Measurements from ENCODE around the gene AP5M1.

AP5M1 gene

DNA sequence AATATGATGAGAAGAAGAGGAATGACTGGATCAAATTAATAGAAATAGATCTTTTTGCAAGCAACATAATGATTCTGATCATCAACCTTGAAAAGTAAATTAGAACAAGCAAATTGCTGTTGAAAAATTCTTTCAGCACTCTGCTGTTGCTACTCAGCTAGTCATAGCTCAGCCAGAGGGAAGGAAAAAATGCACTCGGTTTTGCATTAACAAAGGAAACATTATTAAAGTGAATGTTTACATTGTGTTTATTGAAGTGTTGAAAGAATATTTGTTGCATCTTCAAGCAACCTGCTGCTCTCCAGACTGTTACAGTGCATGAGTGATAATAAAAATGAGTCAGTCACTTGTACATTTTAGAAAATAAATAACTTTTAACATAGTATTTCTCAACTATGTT lies 26.5 kb downstream of the AP5M1 start:
- ATAC-seq: no peak
- TF ChIP-seq ZFP30 (CRISPR knock-in tag; IDR thresholded peaks at IDR 0.05) (no peak), TCF4 (CRISPR knock-in tag; IDR thresholded peaks at IDR 0.05; ENCODE audit: borderline replicate concordance) (no peak), ISL1 (CRISPR knock-in tag; IDR thresholded peaks at IDR 0.05) (no peak), CSDC2 (CRISPR knock-in tag; IDR thresholded peaks at IDR 0.05) (no peak), OSR1 (CRISPR knock-in tag; IDR thresholded peaks at IDR 0.05) (no peak), ZFP3 (CRISPR knock-in tag; IDR thresholded peaks at IDR 0.05) (no peak), ZC3H10 (CRISPR knock-in tag; IDR thresholded peaks at IDR 0.05) (no peak), GLIS3 (CRISPR knock-in tag; IDR thresholded peaks at IDR 0.05) (no peak), TOX (CRISPR knock-in tag; IDR thresholded peaks at IDR 0.05; ENCODE audit: borderline replicate concordance) (no peak)
- TF ChIP-seq, protein P1, sequence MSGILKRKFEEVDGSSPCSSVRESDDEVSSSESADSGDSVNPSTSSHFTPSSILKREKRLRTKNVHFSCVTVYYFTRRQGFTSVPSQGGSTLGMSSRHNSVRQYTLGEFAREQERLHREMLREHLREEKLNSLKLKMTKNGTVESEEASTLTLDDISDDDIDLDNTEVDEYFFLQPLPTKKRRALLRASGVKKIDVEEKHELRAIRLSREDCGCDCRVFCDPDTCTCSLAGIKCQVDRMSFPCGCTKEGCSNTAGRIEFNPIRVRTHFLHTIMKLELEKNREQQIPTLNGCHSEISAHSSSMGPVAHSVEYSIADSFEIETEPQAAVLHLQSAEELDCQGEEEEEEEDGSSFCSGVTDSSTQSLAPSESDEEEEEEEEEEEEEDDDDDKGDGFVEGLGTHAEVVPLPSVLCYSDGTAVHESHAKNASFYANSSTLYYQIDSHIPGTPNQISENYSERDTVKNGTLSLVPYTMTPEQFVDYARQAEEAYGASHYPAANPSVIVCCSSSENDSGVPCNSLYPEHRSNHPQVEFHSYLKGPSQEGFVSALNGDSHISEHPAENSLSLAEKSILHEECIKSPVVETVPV (CRISPR knock-in tag; IDR thresholded peaks at IDR 0.05): no peak
- TF ChIP-seq, protein P2, sequence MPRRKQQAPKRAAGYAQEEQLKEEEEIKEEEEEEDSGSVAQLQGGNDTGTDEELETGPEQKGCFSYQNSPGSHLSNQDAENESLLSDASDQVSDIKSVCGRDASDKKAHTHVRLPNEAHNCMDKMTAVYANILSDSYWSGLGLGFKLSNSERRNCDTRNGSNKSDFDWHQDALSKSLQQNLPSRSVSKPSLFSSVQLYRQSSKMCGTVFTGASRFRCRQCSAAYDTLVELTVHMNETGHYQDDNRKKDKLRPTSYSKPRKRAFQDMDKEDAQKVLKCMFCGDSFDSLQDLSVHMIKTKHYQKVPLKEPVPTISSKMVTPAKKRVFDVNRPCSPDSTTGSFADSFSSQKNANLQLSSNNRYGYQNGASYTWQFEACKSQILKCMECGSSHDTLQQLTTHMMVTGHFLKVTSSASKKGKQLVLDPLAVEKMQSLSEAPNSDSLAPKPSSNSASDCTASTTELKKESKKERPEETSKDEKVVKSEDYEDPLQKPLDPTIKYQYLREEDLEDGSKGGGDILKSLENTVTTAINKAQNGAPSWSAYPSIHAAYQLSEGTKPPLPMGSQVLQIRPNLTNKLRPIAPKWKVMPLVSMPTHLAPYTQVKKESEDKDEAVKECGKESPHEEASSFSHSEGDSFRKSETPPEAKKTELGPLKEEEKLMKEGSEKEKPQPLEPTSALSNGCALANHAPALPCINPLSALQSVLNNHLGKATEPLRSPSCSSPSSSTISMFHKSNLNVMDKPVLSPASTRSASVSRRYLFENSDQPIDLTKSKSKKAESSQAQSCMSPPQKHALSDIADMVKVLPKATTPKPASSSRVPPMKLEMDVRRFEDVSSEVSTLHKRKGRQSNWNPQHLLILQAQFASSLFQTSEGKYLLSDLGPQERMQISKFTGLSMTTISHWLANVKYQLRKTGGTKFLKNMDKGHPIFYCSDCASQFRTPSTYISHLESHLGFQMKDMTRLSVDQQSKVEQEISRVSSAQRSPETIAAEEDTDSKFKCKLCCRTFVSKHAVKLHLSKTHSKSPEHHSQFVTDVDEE (CRISPR knock-in tag; IDR thresholded peaks at IDR 0.05): no peak
- TF ChIP-seq, protein P3, sequence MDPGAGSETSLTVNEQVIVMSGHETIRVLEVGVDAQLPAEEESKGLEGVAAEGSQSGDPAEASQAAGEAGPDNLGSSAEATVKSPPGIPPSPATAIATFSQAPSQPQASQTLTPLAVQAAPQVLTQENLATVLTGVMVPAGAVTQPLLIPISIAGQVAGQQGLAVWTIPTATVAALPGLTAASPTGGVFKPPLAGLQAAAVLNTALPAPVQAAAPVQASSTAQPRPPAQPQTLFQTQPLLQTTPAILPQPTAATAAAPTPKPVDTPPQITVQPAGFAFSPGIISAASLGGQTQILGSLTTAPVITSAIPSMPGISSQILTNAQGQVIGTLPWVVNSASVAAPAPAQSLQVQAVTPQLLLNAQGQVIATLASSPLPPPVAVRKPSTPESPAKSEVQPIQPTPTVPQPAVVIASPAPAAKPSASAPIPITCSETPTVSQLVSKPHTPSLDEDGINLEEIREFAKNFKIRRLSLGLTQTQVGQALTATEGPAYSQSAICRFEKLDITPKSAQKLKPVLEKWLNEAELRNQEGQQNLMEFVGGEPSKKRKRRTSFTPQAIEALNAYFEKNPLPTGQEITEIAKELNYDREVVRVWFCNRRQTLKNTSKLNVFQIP (CRISPR knock-in tag; IDR thresholded peaks at IDR 0.05; ENCODE audit: borderline replicate concordance, low read depth): no peak

DNA sequence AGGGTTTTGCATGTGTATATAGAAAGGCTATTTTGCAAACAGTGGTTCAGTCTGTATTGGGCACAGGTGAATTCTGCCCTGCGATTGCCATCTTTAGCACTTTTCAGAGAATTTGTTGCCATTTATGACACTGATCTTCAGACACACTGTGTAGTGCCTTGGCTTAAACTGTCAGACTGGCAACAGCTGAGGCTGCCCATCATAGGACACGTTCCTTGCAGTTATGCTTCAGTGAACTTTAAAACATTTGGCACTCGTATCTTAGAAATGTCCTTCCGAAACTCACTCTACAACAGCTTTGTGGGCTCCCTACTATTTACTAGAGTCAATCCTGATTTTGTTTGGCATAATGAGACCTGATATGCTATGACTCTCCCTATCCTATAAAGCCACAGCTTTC lies 29.1 kb downstream of the AP5M1 start:
- no peak for TF ChIP-seq SNAI2 (CRISPR knock-in tag; IDR thresholded peaks at IDR 0.05)
- TF ChIP-seq RARB (CRISPR knock-in tag; IDR thresholded peaks at IDR 0.05): no peak
- TF ChIP-seq ISL1 (CRISPR knock-in tag; IDR thresholded peaks at IDR 0.05): no peak
- no peak for TF ChIP-seq ZC3H10 (CRISPR knock-in tag; IDR thresholded peaks at IDR 0.05)
- no peak for TF ChIP-seq GLIS3 (CRISPR knock-in tag; IDR thresholded peaks at IDR 0.05)
- TF ChIP-seq OSR1 (CRISPR knock-in tag; IDR thresholded peaks at IDR 0.05): no peak
- TF ChIP-seq, protein P1 (CRISPR knock-in tag; IDR thresholded peaks at IDR 0.05): no peak
- no peak for ATAC-seq

DNA sequence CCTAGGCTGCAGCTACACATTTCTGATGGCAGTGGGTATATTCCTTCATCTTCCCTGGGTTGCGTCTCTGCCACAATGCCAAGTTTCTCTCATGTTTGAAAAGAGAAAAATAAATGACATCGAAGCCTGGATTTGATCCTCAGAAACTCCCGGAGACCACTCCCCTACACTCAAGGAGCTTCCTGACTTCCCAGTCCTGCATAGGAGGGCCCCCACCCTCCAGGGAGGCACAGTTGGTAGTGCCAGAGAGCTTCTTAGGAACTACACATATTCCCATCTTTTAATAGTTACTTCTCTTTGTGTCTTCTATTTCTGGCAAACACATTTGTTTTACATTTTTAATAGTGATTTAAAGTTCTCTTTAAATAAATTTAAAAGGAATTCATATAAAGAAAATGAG lies 30.7 kb downstream of the AP5M1 start:
- TF ChIP-seq ESRRG (CRISPR knock-in tag; IDR thresholded peaks at IDR 0.05) (no peak), BACH2 (CRISPR knock-in tag; IDR thresholded peaks at IDR 0.05; ENCODE audit: borderline replicate concordance) (no peak), OSR1 (CRISPR knock-in tag; IDR thresholded peaks at IDR 0.05) (no peak)
- TF ChIP-seq, protein P4, sequence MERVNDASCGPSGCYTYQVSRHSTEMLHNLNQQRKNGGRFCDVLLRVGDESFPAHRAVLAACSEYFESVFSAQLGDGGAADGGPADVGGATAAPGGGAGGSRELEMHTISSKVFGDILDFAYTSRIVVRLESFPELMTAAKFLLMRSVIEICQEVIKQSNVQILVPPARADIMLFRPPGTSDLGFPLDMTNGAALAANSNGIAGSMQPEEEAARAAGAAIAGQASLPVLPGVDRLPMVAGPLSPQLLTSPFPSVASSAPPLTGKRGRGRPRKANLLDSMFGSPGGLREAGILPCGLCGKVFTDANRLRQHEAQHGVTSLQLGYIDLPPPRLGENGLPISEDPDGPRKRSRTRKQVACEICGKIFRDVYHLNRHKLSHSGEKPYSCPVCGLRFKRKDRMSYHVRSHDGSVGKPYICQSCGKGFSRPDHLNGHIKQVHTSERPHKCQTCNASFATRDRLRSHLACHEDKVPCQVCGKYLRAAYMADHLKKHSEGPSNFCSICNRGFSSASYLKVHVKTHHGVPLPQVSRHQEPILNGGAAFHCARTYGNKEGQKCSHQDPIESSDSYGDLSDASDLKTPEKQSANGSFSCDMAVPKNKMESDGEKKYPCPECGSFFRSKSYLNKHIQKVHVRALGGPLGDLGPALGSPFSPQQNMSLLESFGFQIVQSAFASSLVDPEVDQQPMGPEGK (CRISPR knock-in tag; IDR thresholded peaks at IDR 0.05; ENCODE audit: borderline replicate concordance): no peak
- ATAC-seq: no peak

DNA sequence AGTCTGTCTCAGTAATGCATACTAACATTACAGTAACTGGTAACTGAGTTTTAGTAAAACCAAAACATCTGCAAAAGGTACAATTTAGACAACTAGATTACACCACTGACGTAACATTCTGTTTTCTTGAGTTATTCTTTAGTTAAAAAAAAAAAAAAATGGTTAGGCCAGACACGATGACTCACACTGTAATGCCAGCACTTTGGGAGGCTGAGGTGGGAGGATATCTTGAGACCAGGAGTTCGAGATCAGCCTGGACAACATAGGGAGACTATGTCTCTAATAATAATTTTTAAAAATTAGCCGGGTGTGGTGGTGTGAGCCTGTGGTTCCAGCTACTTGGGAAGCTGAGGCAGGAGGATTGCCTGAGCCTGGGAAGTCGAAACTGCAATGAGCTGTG lies 34.1 kb downstream of the AP5M1 start:
- no peak for ATAC-seq
- TF ChIP-seq SNAI2 (CRISPR knock-in tag; IDR thresholded peaks at IDR 0.05) (no peak), TCF4 (CRISPR knock-in tag; IDR thresholded peaks at IDR 0.05; ENCODE audit: borderline replicate concordance) (no peak), PPARA (CRISPR knock-in tag; IDR thresholded peaks at IDR 0.05; ENCODE audit: borderline replicate concordance) (no peak), ZNF8 (CRISPR knock-in tag; IDR thresholded peaks at IDR 0.05) (no peak)
- TF ChIP-seq, protein P1 (CRISPR knock-in tag; IDR thresholded peaks at IDR 0.05): no peak
- TF ChIP-seq, protein P5, sequence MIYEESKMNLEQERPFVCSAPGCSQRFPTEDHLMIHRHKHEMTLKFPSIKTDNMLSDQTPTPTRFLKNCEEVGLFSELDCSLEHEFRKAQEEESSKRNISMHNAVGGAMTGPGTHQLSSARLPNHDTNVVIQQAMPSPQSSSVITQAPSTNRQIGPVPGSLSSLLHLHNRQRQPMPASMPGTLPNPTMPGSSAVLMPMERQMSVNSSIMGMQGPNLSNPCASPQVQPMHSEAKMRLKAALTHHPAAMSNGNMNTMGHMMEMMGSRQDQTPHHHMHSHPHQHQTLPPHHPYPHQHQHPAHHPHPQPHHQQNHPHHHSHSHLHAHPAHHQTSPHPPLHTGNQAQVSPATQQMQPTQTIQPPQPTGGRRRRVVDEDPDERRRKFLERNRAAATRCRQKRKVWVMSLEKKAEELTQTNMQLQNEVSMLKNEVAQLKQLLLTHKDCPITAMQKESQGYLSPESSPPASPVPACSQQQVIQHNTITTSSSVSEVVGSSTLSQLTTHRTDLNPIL (CRISPR knock-in tag; IDR thresholded peaks at IDR 0.05; ENCODE audit: low read depth): no peak
- TF ChIP-seq, protein P2 (CRISPR knock-in tag; IDR thresholded peaks at IDR 0.05): no peak

Measured in SK-N-SH treated with all-trans-retinoic acid at 6 μM for 48 hours (cell line).